SK-N-SH treated with all-trans-retinoic acid at 6 μM for 48 hours (cell line): ENCODE results near the gene FBH1.
"Not testable (repeated sequence)": the region's sequence is repeated elsewhere in the genome, so short reads cannot be mapped to it uniquely, and the experiment has no call there.

Source experiments
- CSDC2 ChIP-seq: fragments of 250-450 bp; sonication (Bioruptor Pico); IDR thresholded peaks from 2 replicates; pipeline ENCODE4 v1.5.0; 2020; ENCODE audit warnings: mild to moderate bottlenecking, moderate library complexity
- PPARA ChIP-seq: fragments of 250-450 bp; sonication (Bioruptor Pico); IDR thresholded peaks from 2 replicates; pipeline ENCODE4 v1.5.0; 2020; ENCODE audit warnings: mild to moderate bottlenecking, borderline replicate concordance
- ZFP3 ChIP-seq: fragments of 250-450 bp; sonication (Bioruptor Pico); IDR thresholded peaks from 2 replicates; pipeline ENCODE4 v1.5.0; 2020; ENCODE audit warnings: mild to moderate bottlenecking, moderate library complexity
- ZNF70 ChIP-seq: fragments of 450-650 bp; formaldehyde crosslinking; IDR thresholded peaks from 2 replicates; pipeline ENCODE4 v1.5.0; 2020; ENCODE audit warnings: mild to moderate bottlenecking, moderate library complexity
- TF ChIP-seq, protein P1 (sequence below): fragments of 250-450 bp; sonication (Bioruptor Pico); IDR thresholded peaks from 2 replicates; pipeline ENCODE4 v1.5.1; 2020; ENCODE audit warnings: low read depth, mild to moderate bottlenecking, moderate library complexity

DNA sequence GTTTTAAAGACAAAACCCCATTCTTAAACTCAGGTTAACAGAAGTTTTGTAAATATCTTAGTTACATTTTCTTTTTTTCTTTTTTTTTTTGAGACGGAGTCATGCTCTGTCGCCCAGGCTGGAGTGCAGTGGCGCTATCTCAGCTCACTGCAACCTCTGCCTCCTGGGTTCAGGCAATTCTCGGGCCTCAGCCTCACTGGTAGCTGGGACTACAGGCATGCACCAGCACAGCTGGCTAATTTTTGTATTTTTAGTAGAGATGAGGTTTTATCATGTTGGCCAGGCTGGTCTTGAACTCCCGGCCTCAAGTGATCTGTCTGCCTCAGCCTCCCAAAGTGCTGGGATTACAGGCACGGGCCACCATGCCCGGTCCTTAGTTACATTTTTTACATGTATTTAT, 13.0 kb upstream of the FBH1 start:
- TF ChIP-seq, protein P1, sequence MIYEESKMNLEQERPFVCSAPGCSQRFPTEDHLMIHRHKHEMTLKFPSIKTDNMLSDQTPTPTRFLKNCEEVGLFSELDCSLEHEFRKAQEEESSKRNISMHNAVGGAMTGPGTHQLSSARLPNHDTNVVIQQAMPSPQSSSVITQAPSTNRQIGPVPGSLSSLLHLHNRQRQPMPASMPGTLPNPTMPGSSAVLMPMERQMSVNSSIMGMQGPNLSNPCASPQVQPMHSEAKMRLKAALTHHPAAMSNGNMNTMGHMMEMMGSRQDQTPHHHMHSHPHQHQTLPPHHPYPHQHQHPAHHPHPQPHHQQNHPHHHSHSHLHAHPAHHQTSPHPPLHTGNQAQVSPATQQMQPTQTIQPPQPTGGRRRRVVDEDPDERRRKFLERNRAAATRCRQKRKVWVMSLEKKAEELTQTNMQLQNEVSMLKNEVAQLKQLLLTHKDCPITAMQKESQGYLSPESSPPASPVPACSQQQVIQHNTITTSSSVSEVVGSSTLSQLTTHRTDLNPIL = not testable (repeated sequence)
- not testable (repeated sequence) for TF ChIP-seq CSDC2 (CRISPR knock-in tag); ZFP3 (CRISPR knock-in tag); PPARA; ZNF70
